Adrenal gland (tissue), 12 donors: ENCODE results near the gene ELAVL2. TPM values are rescaled to one million over a fixed set of nuclear protein-coding genes. Genes with fewer than 3 reads are reported as not detected.

Experiments
- DNase-seq, 7 donors: peaks; one replicate each; pipeline ENCODE4 v3.0.0-alpha.2; 2019 to 2020
- H3K27ac ChIP-seq, 5 donors: fragments of 200-600 bp; sonication (generic) in 4 of 5; 1 replicate in 3 of 5; 2 replicates in 2 of 5; pipeline versions ENCODE4 v1.5.1 to v1.8.0; 2016 to 2020; ENCODE audit warnings: mild to moderate bottlenecking in 1 of 5
- H3K27me3 ChIP-seq: fragments of 200-600 bp; 2 replicates; pipeline ENCODE4 v1.8.0; 2021
- H3K36me3 ChIP-seq, 2 donors: fragments of 200-600 bp; replicated peaks in 1 of 2; 1 replicate in 1 of 2; 2 replicates in 1 of 2; pipeline versions ENCODE4 v1.5.1 to v1.8.0; 2018 to 2022
- H3K4me1 ChIP-seq, 2 donors: fragments of 200-600 bp; replicated peaks in 1 of 2; 1 replicate in 1 of 2; 2 replicates in 1 of 2; pipeline versions ENCODE4 v1.5.1 to v1.8.0; 2018 to 2021
- H3K4me3 ChIP-seq, 4 donors: fragments of 200-600 bp; sonication (generic) in 3 of 4; one replicate each; pipeline ENCODE4 v1.5.1; 2016 to 2018
- H3K9me3 ChIP-seq, 3 donors: fragments of 200-600 bp; sonication (generic) in 1 of 3; replicated peaks in 1 of 3; 1 replicate in 2 of 3; 2 replicates in 1 of 3; pipeline versions ENCODE4 v1.5.1 to v1.8.0; 2016 to 2021
- CTCF ChIP-seq, 6 experiments: fragments of 450-650 bp in 4 of 6; fragments of 200-600 bp in 2 of 6; sonication (generic) in 1 of 6; IDR thresholded peaks; 1 replicate in 5 of 6; 2 replicates in 1 of 6; pipeline versions ENCODE4 v1.5.1 to v1.8.0; 2016 to 2021; ENCODE audit warnings: antibody characterized with exemption in 6 of 6, mild to moderate bottlenecking in 2 of 6, moderate library complexity in 1 of 6
- POLR2A ChIP-seq, 2 donors: fragments of 450-650 bp; IDR thresholded peaks; one replicate each; pipeline ENCODE4 v1.6.1; 2017; ENCODE audit warnings: antibody characterized with exemption in 2 of 2, mild to moderate bottlenecking in 2 of 2, moderate library complexity in 1 of 2
- WGBS, 4 donors: extraction: QIAGEN DNeasy Blood & Tissue Kit in 2 of 4; methylation state at CpG; one replicate each; pipeline versions ENCODE4 v1.1.5 to v1.1.7; 2013 to 2017; 5-methylcytosine and 5-hydroxymethylcytosine counted together
- intact Hi-C, 2 donors: fragments of 100-400 bp; cut with DNase I; formaldehyde crosslinking; loops; one replicate each; pipeline versions ENCODE4 v1.14.1 to v1.15.0; 2022 to 2023
- polyA plus RNA-seq, 3 donors: library from polyadenylated mRNA; stranded (reverse); fragments of 200-250 nt in 2 of 3; fragments of 350-450 nt in 1 of 3; fragmentation: Illumina TruSeq in 1 of 3; extraction: RNeasy Lipid Tissue Mini Kit (QIAGEN cat#74804) in 1 of 3; gene quantifications; one replicate each; pipeline ENCODE4 v1.2.3, GENCODE V29; 2013 to 2014
- total RNA-seq, 9 donors: library from RNA; depleted of rRNA in 4 of 9; stranded (reverse); fragments of >200 nt in 4 of 9; fragments of 120-200 nt in 1 of 9; fragmentation: NEBNext Ultra II Directional in 1 of 9; extraction: Animal tissue kit (Norgen Biotek cat#: 25700) in 1 of 9; gene quantifications; one replicate each; pipeline versions ENCODE4 v1.1.0 to v1.2.4, GENCODE V29; 2013 to 2023
- donor health status: healthy with polysubstance abuse.
- donor health status: Bipolar disorder and iron deficiency.
- donor health status: DM: yes; HTN: yes; CAD: no.
- donor health status: DM: no; HTN: no; CAD: no.
- donor health status: DM: no; HTN: no; CAD: no.
- donor health status: DM: yes; HTN: yes; CAD: no.

The ELAVL2 gene
- total and polyA plus RNA-seq, 12 donors = 0.24 to 13.6 (median 0.94) TPM; not detected in 1

DNA sequence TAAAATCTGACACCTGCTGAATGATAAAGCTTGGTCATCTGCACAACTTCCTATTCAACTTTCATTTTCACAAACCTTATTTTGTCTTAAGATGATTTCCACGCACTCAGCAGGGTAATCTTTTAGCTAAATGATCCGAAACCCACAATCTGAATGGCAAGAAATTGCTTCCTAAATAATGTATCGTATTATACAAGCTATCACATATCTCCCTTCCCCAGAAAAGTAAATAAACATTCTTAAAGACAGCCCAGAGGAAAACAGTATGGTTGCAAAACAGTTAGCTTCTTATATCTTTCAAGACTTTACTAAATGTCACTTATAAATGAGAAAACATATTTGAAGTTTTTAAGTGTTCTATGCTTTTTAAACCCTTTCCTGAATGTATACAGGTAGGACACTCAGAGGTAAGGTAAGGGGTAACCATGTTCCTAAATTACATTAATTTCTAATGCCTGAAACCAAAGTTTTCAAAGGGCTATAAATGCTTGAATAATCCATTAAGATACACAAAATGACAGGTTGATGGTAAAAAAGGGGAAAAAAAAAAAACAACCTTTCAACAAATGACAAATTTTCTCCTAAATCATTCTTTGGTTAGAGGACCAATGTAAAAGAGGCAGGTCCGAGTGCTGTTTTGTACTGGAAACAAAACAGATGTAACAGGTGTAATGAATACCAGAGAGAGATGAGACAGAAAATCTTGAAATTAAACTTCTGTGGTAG is 36.3 kb downstream of the ELAVL2 start:
- Histone ChIP-seq H3K9me3 (no peaks in the 10 kb centered on the region), H3K36me3 (no peaks in the 10 kb centered on the region), H3K4me1 (no peaks in the 10 kb centered on the region), H3K27ac (no peak overlapping the region), H3K4me3 (no peak overlapping the region), H3K27me3 (no peaks in the 10 kb centered on the region)
- DNase-seq = no peak
- TF ChIP-seq POLR2A (IDR thresholded peaks at IDR 0.05) (no peak), CTCF (IDR thresholded peaks at IDR 0.05) (no peak)
- 76 to 87% (median 81%) methylated on average over 4 of the region's 4 CpGs for WGBS, 4 donors
- intact Hi-C loops = no loop called here

- intact Hi-C loops = no loop called here
Observed at GRCh38 chr9:23784962-23785361, 41.1 kb downstream of the ELAVL2 start.

DNA sequence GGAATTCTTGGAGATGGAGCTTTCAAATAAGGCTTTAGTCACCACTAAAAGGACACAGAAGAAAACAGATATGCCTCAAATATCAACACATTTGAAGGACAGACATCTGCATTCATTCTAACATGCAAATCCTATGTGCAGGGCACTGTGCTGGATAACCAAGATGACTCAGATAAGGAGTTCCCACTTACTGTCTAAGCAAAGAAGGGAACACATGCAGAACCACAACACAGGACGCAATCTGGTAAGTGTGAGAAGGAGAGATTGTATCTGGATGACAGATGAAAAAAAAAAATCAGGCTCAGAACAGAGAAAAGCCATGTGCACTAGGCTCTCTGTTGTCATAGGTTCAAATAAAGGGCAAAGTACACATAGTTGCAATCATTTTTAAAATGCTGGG is 42.5 kb downstream of the ELAVL2 start:
- intact Hi-C loops = no loop called here
- Histone ChIP-seq H3K36me3 (no peaks in the 10 kb centered on the region), H3K27me3 (no peaks in the 10 kb centered on the region), H3K27ac (no peak overlapping the region), H3K4me1 (no peaks in the 10 kb centered on the region), H3K4me3 (no peak overlapping the region), H3K9me3 (no peaks in the 10 kb centered on the region)
- TF ChIP-seq POLR2A (IDR thresholded peaks at IDR 0.05) (no peak), CTCF (IDR thresholded peaks at IDR 0.05) (no peak)
- WGBS, 4 donors = 67 to 100% (median 88%) methylated on average over 1 of the region's 1 CpG
- DNase-seq = no peak

More at GRCh38 chr9:23784962-23785361, 41.1 kb downstream of the ELAVL2 start:
- TF ChIP-seq POLR2A (IDR thresholded peaks at IDR 0.05) = no peak
- no peak for TF ChIP-seq CTCF (IDR thresholded peaks at IDR 0.05)
- DNase-seq = no peak
- Histone ChIP-seq H3K27me3 (no peaks in the 10 kb centered on the region), H3K27ac (no peak overlapping the region), H3K4me3 (no peak overlapping the region), H3K4me1 (no peaks in the 10 kb centered on the region), H3K36me3 (no peaks in the 10 kb centered on the region), H3K9me3 (no peaks in the 10 kb centered on the region)
- WGBS, 4 donors = 88 to 96% (median 93%) methylated on average over 1 of the region's 1 CpG

- Histone ChIP-seq H3K36me3 (no peaks in the 10 kb centered on the region), H3K9me3 (no peaks in the 10 kb centered on the region), H3K4me1 (no peaks in the 10 kb centered on the region), H3K27ac (no peak overlapping the region), H3K27me3 (no peaks in the 10 kb centered on the region), H3K4me3 (no peak overlapping the region)
- no peak for TF ChIP-seq POLR2A (IDR thresholded peaks at IDR 0.05)
- no peak for TF ChIP-seq CTCF (IDR thresholded peaks at IDR 0.05)
- 43 to 67% (median 52%) methylated on average over 2 of the region's 2 CpGs for WGBS, 4 donors
- DNase-seq = no peak
- intact Hi-C loops = no loop called here
Observed at GRCh38 chr9:23779220-23779619, 46.8 kb downstream of the ELAVL2 start.
